Muscle of arm (tissue), 12 donors: ENCODE data around the gene UXS1. TPM values are rescaled to one million over a fixed set of nuclear protein-coding genes. Genes with fewer than 3 reads are reported as not detected.

Source experiments
- DNase-seq: peaks from one replicate; pipeline ENCODE4 v3.0.0-alpha.2; 2013
- polyA plus RNA-seq, 12 donors: library from polyadenylated mRNA; unstranded; fragments of 120-200 nt; gene quantifications; one replicate each; pipeline ENCODE4 v1.2.1, GENCODE V29; 2013; ENCODE audit not compliant: insufficient read length in 12 of 12

UXS1 gene
- polyA plus RNA-seq, 12 donors, result 33.1 to 596 (median 38.2) TPM

DNA sequence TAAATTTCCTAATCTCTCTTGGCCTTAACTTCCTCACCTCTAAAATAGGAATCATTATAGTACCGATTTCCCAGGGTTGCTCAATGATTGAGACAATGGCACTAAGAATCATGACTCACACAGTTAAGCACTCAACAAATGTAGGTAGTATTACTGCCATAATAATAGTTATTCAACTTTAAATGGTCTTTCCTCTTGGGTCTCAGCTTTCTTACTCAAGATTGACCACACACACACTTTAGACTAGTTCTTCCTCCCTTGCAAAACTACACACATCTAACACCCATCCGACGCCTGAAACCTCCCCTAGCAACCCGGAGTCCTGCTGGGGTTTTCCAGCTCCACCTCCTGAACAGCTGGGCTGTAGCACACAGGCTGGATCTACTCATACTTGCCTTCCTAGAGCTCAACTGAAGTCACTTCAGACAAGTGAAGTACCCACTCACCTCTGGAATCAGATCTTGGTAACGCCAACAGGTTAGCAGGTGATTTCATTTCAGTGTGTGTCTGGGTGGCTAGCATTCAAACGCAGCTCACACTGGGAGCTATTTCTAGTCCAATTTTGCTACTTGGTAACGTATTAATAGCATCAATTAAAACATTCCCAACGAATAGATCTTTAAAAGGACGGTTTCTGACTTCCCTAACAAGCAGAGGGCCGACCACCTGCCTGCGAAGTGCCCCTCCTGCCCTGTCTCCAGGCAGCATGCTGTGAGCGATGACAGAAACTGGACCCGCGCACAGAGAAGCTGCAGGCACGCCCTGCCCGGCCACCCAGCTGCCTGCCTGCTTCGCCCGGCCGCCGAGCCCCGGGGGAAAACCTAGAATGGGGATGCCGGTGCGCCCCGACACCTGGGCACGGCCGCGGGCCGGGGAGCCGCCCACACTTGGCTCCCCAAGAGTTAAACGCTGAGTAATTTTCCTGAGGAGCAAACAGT, 1.1 kb downstream of the UXS1 start:
- DNase-seq, result peak; percentile 35

GRCh38 chr2:106191511-106192016, 2.5 kb downstream of the UXS1 start:
- DNase-seq, result no peak

DNA sequence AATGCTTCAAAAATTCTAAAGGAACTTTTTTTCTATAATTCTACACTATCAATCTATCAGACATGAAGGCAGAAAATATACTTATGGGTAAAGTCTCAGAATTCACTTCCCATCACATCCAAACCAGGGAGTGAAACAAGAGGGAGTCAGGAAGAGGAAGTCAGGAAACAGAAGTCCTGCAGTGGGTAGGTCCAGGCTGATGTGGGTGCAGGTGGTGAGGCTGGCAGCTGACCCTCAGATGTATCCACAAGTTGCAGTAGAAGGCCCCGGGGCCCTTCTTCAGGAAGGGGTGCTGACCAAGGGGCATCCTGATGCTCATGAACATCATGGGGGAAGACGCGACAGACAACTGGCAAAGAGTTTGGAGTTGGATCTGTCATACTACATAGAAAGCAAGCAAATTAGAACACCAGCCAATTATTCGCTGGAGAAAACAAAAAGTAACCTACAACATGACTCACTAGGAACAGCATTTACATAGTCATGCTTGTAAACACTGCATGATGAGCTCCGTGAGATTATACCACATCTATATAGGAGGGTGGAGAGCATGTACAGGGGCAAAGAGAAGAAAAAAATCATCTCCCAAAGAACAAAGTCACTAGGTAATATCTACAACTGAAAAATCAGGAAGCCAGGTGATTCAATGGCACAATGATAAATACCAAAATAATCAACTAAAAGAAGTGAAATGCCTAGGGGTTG, 4.2 kb downstream of the UXS1 start:
- DNase-seq, result no peak

DNA sequence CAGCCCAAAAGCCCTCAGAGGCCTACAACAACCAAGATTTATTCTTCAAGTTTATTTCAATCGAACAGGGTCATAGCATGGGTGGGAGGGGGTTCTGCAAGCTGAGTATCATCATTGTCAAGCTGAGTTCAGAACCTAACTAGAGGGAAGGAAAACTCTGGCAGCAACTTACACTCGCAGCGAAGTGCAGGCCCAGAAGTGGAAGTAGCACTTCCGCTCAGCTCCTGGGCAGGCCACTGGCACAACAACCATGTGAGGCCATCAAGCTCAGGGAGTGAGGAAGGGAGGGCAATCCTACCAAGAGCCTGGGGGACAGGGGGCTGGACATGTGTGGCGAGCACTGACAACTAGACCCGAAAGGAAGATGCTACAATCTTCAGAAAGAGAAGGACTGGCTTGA, 4.8 kb downstream of the UXS1 start:
- no peak for DNase-seq

DNA sequence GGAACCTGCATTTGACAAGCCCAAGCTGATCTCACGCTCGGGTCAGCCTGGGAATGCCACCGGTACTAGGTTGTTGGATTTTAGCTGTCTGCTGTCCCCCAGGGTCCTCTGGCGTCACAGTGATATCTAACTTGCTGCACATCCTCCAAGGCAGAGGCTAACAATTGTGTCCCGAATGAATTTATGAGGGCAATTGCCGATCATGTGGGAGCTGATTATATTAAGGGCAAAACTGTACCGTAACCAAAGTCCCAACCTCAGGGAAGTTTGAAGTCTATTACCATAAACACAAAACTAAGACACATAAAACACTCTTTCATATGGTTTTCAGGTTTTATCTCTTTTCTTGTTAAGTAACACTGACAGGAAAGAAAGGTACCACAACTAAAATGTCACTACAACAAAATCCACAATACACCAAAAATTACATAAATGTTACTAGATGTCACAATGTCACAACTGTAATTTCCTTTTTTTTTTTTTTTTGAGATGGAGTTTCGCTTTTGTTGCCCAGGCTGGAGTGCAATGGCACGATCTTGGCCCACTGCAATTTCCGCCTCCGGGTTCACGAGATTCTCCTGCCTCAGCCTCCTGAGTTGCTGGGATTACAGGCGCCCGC, 6.7 kb downstream of the UXS1 start:
- DNase-seq, result no peak

- no peak for DNase-seq
Measured at GRCh38 chr2:106185475-106186184, 8.5 kb downstream of the UXS1 start.

DNA sequence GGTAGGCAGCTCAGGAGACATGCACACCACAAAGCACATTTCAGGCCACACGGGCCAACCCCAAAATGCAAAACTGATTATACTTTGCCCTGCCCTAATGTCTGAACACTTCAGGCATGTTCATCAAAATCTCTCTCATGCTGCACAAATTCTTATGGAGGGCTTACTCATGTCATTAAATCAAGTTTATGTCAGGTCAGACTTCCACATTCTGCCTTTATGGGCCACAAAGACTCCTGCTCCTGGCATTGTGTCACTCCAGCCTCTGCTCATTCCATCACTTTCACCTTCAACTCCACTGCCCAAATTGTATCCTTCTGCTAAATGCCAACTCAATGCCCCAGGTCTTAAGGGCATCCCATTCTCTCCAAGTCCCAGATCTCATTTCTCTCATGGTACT, 9.2 kb downstream of the UXS1 start:
- no peak for DNase-seq

DNA sequence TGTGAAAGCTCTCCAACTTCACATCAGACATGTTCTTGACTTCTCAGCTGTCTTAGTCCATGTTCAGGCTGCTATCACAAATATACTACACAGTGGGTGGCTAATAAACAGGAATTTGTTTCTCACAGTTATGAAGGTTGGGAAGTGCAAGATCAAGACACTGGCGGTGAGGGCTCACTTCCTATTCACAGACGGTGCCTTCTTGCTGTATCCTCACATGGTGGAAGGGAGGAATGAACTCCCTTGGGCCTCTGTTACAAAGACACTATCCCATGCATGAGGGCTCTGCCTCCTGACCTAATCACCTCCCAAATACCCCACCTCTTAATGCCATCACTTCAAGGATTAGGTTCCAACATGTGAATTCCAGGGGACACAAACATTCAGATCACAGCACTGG, 9.7 kb downstream of the UXS1 start:
- no peak for DNase-seq

DNA sequence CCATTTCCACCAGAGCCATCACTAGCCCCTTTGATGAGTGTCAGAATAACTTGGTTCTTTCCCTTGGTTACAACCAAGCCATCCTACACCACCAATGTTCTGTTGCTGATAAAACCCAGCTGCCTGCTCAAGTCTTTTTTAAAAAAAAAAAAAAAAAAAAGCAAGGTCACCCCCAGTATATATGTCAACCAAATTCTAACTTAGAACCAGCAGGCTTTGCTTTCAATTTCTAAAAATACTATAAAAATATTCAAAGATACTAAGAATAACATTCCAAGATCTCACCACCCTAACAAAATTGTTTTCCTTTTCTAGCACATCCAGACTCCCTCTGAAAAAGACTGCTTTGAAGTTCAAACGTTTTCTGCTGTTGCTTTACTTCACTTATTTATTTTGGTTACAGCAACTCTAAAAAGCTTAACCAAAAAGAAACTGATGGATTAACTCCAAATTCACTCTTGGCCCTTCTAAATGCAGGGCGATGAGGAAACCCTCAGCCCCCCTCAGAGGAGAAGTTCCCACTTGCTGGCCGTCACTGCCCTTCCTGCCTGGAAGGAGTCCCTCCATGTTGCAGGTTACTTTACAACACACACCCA, 10.9 kb downstream of the UXS1 start:
- DNase-seq, result no peak

- DNase-seq, result no peak
Measured at GRCh38 chr2:106181064-106181463, 13.0 kb downstream of the UXS1 start.

DNA sequence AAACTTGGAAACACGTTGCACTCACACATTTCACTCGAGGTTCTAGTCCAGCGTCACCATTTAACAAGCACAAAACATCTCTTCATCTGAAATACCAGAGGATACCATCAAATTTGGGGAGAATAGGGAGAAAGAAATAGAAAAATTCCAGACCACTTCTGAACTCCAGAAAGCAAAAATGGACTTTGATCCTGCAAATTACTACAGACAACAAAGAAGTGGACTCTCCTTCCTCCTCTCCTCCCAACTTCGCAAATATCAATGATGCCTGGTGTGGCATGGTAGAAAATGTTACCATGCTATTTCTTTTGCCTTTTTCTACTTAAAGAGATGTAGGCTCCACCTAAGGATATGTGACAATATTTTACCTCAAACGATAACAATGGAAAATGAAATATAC, 13.5 kb downstream of the UXS1 start:
- DNase-seq, result no peak

DNA sequence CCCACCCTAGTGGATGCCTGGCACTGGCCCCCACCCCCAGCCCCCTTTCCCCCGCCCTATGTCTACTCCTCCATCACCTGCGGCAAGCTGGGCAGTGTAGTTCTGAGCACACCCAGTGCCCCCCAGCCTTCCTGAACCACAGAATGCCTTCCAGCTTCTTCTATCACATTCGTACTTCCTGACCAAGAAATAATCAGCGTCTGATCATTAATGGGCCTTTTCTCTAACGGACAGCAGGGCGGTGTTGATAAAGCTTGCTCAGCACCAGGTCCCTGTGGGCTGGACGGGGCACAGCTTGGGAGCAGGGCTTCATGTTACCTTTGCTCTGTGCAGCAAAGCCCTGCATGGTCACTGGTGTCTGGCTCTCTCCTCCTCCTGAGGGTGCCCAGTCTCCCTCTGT, 15.4 kb downstream of the UXS1 start:
- no peak for DNase-seq

GRCh38 chr2:106177581-106177980, 16.5 kb downstream of the UXS1 start:
- no peak for DNase-seq

- no peak for DNase-seq
Measured at GRCh38 chr2:106176446-106177099, 17.5 kb downstream of the UXS1 start.

DNA sequence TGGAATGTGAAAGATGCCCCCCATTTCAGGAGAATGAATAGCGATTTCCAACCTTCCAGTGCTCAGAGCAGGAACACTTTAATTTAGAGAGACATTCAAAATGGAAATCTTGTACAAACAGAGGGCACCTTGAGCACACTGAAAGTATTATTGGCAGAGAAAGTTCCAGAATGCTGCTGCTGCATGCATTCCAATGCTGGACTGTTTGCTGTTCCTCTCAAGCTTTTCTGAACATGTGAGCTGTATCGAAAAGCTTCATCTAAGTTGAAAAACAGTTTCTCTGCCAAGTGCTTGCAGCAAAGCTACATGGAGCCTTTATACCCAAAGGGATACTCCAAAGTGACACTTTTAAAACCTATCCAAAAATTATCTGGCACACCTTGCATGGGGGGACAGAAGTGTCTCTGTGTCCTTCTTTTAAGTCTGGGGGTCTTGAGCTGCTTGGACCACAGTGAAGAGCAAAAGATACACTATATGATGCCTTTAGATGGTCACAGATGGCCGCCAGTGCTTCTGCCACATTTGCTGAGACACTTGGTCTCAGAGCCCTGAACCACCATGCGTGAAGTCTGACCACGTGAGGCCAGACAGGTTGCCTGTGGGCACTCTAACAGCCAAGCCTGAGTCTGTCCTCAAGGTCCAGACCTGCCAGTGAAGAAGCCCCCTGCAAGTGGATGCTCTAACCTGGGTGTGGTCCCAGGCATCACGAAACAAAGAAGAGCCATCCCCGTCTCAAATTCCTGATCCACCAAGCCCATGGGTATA, 18.8 kb downstream of the UXS1 start:
- DNase-seq, result no peak

- no peak for DNase-seq
Measured at GRCh38 chr2:106174056-106174455, 20.0 kb downstream of the UXS1 start.

DNA sequence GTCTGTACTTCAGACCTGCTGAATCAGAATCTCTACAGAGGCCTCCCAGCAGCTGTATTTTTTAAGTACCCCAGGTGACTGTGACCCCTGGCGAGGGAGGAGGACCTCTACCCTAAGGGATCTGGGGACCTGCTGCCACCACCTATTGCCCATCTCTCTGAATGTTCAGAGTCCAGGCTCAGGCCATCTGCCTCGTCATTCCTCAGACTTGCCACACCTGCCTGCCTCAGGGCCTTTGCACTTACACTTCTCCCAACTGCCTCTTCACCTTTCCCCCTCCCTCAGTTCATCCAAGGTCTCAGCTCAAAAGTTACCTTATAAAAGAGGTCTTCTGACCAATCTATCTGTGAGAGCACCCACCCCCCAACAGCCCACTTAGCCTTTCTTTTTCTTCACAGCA, 21.5 kb downstream of the UXS1 start:
- no peak for DNase-seq

DNA sequence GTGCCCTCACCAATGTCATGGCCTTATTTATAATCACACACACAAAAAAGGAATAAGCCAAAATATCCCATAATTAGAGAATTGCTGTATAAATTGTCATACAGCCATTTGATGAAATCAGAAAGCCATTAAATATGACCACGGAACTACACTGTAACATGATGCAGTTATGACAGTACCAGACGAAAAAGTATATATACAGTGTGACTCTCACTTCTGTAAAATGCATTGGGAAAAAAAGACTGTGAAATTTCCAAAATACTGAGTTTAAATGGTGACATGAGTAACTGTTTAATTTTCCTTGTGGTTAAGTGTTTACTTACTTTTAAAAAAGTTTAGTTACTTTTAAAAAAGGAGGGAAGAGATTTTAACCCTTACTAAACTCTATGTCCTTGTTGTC, 25.4 kb downstream of the UXS1 start:
- DNase-seq, result no peak

DNA sequence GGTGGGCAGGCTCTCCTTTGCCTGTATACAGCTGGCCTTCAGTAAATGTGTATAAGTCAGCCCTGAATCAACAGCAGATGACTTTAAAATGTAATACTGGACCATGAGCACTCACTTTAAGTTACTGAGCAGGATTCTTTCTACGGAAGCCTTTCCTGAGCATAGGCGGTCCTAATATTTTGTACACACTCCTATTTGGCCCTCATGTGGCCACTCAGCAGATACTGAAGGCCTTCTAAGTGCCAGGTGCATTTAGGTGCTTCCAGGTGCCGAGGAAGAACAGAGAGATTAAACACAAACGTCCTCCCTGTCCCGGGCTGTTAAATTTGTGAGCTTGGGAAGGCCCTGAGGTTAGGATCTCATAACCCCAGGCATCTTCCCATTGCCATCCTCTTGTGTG, 27.0 kb downstream of the UXS1 start:
- no peak for DNase-seq

DNA sequence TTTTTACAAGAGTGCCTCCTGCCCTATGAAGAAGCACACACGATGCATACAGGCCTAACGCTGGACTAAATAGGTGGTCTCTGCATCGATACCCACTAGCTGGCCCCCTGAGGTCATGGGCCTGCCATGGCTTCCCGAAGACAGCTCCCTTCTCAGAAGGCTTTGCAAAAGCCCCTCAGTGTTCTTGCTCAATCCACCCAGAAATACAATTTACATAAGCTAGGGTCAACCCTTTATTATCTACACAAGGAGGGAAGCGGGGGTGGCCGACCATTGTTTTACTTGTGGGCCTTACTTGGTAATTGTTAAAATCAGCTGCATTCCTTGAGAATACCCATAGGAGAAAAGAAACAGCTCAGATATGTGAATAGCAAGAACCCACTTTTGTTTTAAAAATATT, 28.5 kb downstream of the UXS1 start:
- DNase-seq, result no peak
